ENCODE measurements around the gene ABCF2. TPM values are rescaled to one million over a fixed set of nuclear protein-coding genes. Genes with fewer than 3 reads are reported as not detected.
A peak's percentile ranks its signal among the peaks of the same experiment; 100 is the strongest.

ABCF2 gene
- total RNA-seq, 2 donors from 2014 or later: 43.3 to 48.9 TPM

GRCh38 chr7:151240536-151240935, 13.5 kb upstream of the ABCF2 start:
- H3K36me3 Mint-ChIP-seq (ENCODE audit: low read depth): peaks cover 42% of the 10 kb centered on the region
- H3K27me3 Mint-ChIP-seq (ENCODE audit: insufficient read depth): peaks cover 3% of the 10 kb centered on the region
- Histone ChIP-seq H3K27me3 (ENCODE audit: control insufficient read depth, insufficient read depth, low read length, poor library complexity, severe bottlenecking) (no peaks in the 10 kb centered on the region), H3K4me1 (ENCODE audit: control insufficient read depth, insufficient read depth, low read length) (peaks cover 8% of the 10 kb centered on the region), H3K9ac (ENCODE audit: extremely low read depth, low read length, poor library complexity, severe bottlenecking) (no peak overlapping the region), H3K9me3 (ENCODE audit: control insufficient read depth, low read length) (no peaks in the 10 kb centered on the region), H3K36me3 (ENCODE audit: control insufficient read depth, insufficient read depth, low read length) (peaks cover 58% of the 10 kb centered on the region), H3K4me3 (ENCODE audit: low read length) (no peak overlapping the region), H3K27ac (ENCODE audit: low read depth, low read length) (no peak overlapping the region)
- H3K9me3 Mint-ChIP-seq: no peaks in the 10 kb centered on the region
- 99 to 100% methylated on average over 1 to 4 of the region's 4 CpGs for WGBS, 2 experiments (ENCODE audit: insufficient coverage in 1 of 2, insufficient read length in 1 of 2)
- DNase-seq: no peak
- no peak for TF ChIP-seq CTCF (conservative IDR thresholded peaks at IDR 0.05)
- no peak overlapping the region for H3K4me3 Mint-ChIP-seq
- peaks cover 13% of the 10 kb centered on the region for H3K4me1 Mint-ChIP-seq
- H3K27ac Mint-ChIP-seq: peak overlapping the region; percentile 39

- Histone ChIP-seq H3K27ac (ENCODE audit: low read depth, low read length) (no peak overlapping the region), H3K36me3 (ENCODE audit: control insufficient read depth, insufficient read depth, low read length) (peaks cover 64% of the 10 kb centered on the region), H3K4me3 (ENCODE audit: low read length) (no peak overlapping the region), H3K9me3 (ENCODE audit: control insufficient read depth, low read length) (no peaks in the 10 kb centered on the region), H3K4me1 (ENCODE audit: control insufficient read depth, insufficient read depth, low read length) (peaks cover 5% of the 10 kb centered on the region), H3K27me3 (ENCODE audit: control insufficient read depth, insufficient read depth, low read length, poor library complexity, severe bottlenecking) (no peaks in the 10 kb centered on the region), H3K9ac (ENCODE audit: extremely low read depth, low read length, poor library complexity, severe bottlenecking) (no peak overlapping the region)
- peak overlapping the region; percentile 39 for H3K27ac Mint-ChIP-seq
- H3K9me3 Mint-ChIP-seq: no peaks in the 10 kb centered on the region
- DNase-seq: no peak
- H3K4me3 Mint-ChIP-seq: no peak overlapping the region
- TF ChIP-seq CTCF (conservative IDR thresholded peaks at IDR 0.05): no peak
- WGBS, 2 experiments (ENCODE audit: insufficient coverage in 1 of 2, insufficient read length in 1 of 2): 90 to 92% methylated on average over 4 to 11 of the region's 11 CpGs
- H3K36me3 Mint-ChIP-seq (ENCODE audit: low read depth): peaks cover 46% of the 10 kb centered on the region
- peaks cover 3% of the 10 kb centered on the region for H3K27me3 Mint-ChIP-seq (ENCODE audit: insufficient read depth)
- H3K4me1 Mint-ChIP-seq: peaks cover 13% of the 10 kb centered on the region
These were observed 12.9 kb upstream of the ABCF2 start for GRCh38 chr7:151239837-151240459.

GRCh38 chr7:151238924-151239836, 12.2 kb upstream of the ABCF2 start:
- no peak overlapping the region for H3K27ac Mint-ChIP-seq
- DNase-seq: no peak
- Histone ChIP-seq H3K36me3 (ENCODE audit: control insufficient read depth, insufficient read depth, low read length) (peaks cover 68% of the 10 kb centered on the region), H3K27me3 (ENCODE audit: control insufficient read depth, insufficient read depth, low read length, poor library complexity, severe bottlenecking) (no peaks in the 10 kb centered on the region), H3K9me3 (ENCODE audit: control insufficient read depth, low read length) (no peaks in the 10 kb centered on the region), H3K4me3 (ENCODE audit: low read length) (no peak overlapping the region), H3K9ac (ENCODE audit: extremely low read depth, low read length, poor library complexity, severe bottlenecking) (no peak overlapping the region), H3K27ac (ENCODE audit: low read depth, low read length) (no peak overlapping the region), H3K4me1 (ENCODE audit: control insufficient read depth, insufficient read depth, low read length) (no peaks in the 10 kb centered on the region)
- no peaks in the 10 kb centered on the region for H3K9me3 Mint-ChIP-seq
- peaks cover 50% of the 10 kb centered on the region for H3K36me3 Mint-ChIP-seq (ENCODE audit: low read depth)
- no peak overlapping the region for H3K4me3 Mint-ChIP-seq
- TF ChIP-seq CTCF (conservative IDR thresholded peaks at IDR 0.05): no peak
- H3K4me1 Mint-ChIP-seq: peaks cover 11% of the 10 kb centered on the region
- 95% methylated on average over 20 to 25 of the region's 25 CpGs for WGBS, 2 experiments (ENCODE audit: insufficient coverage in 1 of 2, insufficient read length in 1 of 2)
- H3K27me3 Mint-ChIP-seq (ENCODE audit: insufficient read depth): no peaks in the 10 kb centered on the region

Measured in endodermal cell (in vitro differentiated cells).